GM19324 (cell line): Measurements from ENCODE around the gene OGFOD3.
"Not testable (repeated sequence)": the region's sequence is repeated elsewhere in the genome, so short reads cannot be mapped to it uniquely, and the experiment has no call there.

Experiments
- ATAC-seq: cut with Tn5 transposase; IDR thresholded peaks from one replicate; pipeline ENCODE4 v1.9.1; 2021; ENCODE audit warnings: mild to moderate bottlenecking, moderate library complexity; ENCODE audit not compliant: unreplicated experiment, low FRiP score

The OGFOD3 gene

DNA sequence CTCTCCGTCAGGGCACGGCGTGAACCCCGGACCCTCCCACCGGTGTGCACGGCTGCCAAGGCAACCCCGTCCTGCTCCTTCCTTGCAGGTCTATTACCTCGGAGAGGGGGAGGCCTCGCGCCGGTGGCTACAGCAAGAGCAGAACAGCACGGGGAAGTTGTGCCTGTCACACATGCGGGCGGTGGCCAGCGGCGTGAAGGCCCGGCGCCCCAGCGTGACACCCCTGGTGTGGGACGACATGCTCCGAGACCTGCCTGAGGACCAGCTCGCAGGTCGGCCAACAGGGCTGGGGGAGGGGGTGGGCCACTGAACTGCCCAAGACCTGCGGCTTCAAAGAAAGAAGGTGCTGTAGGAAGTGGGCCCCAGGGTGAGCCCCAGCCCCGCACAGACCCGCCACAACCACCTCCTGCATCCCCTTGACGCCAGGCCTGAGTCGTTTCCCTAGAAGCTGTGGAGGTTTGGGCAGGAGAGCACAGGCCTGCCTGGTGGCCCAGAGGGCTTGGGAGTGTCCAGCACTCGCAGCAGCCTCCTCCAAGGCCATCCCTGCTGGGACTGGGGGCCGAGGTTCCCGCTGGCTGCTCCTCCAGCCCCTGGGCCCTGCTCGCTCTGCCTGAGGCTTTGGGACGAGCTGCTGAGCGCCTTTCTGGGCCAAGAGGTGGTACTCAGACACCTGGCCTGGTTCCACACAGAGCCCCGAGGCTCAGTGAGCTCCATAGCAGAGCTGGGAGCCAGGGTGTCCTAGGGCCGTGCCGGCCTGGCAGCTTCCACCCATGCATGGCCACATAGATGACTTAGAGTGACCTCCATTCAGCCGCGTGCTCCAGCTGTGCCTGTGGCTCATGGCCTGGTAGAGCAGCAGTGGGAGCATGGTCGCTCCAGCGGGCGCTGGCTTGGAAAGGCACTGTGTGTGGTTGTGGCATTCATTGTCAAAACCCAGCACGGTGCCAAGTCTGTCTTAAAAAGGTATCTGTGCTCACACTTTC lies 17.5 kb upstream of the OGFOD3 start:
- no peak for ATAC-seq

DNA sequence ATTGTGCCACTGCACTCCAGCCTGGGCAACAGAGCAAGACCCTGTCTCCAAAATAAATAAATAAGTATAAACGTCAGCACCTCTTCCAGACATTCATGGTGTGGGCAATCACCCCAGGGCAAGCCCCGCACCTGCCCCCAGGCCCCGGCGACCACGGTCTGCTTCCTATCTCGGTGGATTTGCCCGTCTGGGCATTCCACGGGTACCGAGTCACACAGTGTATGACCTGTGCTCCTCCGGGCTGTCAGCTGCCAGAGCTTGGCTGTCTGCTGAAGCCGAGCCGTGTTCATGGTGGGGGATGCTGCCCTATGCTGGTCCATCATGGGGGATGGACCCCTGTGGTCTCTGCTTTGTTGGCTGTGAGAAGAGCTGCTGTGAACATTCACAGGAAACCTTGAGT lies 16.7 kb upstream of the OGFOD3 start:
- ATAC-seq = no peak

DNA sequence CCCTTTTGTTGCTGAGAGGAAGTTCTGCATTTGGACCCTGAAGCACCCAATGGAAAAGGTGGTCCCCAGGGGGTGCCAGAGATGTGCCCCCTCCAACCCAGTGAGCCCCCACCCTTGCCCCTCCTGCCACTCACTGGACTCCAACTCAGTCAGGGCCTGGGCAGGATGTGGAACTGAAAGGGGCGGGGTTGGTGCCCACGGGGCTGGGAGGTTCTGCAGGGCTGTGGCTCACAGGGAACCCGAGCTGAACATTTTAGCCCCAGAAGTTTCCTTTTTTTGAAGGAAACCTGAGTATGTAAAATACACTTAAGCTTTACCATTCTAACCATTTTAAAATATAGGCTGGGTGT lies 15.8 kb upstream of the OGFOD3 start:
- ATAC-seq = no peak

GRCh38 chr17:82433560-82434215 lies 15.3 kb upstream of the OGFOD3 start:
- ATAC-seq = no peak

GRCh38 chr17:82432017-82432416 lies 13.6 kb upstream of the OGFOD3 start:
- no peak for ATAC-seq

DNA sequence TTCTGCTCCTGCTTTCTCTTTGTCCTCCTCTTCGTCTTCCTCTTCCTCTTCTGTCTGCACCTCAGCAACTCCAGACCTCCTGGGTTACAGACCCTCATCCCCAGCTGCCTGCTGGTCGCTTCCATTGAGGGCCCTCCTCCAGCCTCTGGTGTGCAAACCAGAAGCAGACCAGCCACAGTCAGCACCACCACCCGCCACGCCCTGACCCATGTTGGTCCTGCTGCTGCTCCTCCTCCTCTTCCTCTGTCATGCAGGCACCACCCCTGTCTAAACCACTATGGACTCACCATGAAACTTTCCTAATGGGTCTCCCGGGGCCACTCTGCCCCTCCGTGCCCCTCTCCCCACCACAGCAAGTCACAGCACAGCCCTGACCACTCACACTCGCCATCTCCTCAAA lies 11.4 kb upstream of the OGFOD3 start:
- no peak for ATAC-seq

- ATAC-seq = no peak
Observed at GRCh38 chr17:82428546-82428945, 10.2 kb upstream of the OGFOD3 start.

GRCh38 chr17:82424863-82425159 lies 6.4 kb upstream of the OGFOD3 start:
- ATAC-seq = no peak

DNA sequence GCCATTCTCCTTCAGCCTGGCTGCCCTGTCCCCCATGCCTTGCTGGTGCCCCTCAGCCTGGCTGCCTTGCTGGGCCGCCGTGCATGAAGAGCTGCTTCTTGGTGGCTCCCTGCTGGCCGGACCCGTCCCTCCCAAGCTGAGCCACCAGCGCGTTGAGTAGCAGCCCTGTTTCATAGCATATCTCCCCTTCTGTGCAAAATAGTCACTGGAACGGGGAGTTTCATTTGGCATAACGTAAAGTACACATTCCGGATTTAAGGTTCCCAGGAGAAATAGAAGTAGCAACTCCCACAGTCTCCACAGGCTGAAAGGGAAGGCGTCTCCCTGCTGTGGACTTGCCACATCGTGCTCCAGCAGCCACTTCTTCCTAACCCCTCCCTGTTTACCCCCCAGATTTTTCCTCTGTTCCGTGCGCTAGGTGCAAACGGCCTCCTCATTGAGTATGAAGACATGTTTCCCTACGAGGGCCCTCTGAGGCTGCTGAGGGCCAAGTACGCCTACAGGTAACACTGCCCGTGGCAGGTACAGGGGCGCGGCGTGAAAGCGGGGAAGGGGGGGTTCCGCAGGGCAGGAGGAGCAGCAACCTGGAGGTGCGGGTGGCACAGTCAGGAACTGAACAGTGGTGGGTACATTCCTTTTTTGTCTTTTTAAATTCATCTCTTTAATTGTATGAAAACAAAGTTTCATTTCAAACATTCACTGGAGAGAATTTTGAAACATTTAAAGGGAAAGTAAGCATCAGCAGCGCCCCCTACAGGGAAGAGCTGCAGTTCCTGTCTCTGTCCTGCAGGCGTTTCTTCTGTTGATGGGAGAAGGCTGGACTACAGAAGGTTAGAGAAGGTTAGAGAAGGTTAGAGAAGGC lies 5.8 kb upstream of the OGFOD3 start:
- ATAC-seq = no peak

DNA sequence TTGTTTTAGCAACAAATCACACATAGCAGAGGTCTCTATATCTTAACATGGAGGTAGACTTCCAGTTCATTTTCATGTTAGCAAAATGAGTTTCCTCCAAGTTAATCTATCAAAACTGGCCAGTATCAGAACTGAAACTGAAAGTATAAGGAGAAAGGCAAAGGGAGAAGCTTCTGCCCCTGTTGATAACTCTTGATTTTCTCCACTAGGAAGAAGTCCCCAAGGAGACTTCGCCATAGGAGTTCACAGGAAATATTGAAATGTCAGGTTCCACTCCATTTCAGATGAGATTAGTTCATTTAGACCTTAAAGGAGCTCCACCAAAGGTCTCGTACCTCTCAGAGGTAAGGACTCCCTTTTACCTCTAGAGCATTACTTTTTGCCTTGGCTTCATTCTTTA lies 1.2 kb upstream of the OGFOD3 start:
- no peak for ATAC-seq

GRCh38 chr17:82416771-82417170 lies 1.6 kb downstream of the OGFOD3 start:
- ATAC-seq = no peak

DNA sequence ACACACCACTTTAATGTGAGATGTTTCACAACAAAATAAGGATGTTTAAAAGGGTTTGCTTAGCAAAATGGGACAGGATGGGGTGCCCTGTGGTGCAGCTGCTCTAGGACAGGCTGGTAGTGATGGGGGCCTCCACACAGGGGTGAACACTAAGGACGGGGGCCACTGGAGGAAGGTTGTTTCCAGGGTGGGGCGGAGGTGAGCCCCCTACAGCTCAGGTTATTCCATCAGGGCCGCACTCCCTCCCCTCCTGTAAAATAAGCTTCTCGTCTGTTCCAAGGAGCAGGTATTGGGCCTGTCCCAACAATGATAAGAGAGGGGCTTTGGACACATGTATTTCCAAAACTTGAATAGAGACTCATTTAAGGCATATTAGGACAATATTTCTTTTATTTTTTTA lies 2.1 kb downstream of the OGFOD3 start:
- ATAC-seq = no peak

GRCh38 chr17:82415786-82416185 lies 2.6 kb downstream of the OGFOD3 start:
- no peak for ATAC-seq

DNA sequence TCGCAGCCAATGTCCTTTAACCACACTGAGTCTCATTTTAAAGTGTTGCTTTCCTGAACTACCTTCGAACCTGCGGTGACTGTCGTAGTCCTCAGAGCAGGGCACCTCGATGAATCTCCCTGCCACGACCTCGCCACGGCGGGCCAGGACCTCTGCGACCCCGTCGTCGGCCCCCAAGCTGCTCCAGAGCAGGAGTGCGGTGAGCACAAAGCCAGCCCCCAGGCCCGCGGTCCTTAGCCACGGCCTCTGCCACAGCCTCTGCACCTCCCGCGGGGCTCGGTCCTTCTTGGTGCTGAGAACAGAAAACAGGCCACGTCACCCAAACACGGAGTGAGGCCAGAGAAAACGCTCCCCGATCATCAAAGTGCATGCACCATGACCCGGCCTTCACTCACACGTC lies 3.0 kb downstream of the OGFOD3 start:
- ATAC-seq = no peak

DNA sequence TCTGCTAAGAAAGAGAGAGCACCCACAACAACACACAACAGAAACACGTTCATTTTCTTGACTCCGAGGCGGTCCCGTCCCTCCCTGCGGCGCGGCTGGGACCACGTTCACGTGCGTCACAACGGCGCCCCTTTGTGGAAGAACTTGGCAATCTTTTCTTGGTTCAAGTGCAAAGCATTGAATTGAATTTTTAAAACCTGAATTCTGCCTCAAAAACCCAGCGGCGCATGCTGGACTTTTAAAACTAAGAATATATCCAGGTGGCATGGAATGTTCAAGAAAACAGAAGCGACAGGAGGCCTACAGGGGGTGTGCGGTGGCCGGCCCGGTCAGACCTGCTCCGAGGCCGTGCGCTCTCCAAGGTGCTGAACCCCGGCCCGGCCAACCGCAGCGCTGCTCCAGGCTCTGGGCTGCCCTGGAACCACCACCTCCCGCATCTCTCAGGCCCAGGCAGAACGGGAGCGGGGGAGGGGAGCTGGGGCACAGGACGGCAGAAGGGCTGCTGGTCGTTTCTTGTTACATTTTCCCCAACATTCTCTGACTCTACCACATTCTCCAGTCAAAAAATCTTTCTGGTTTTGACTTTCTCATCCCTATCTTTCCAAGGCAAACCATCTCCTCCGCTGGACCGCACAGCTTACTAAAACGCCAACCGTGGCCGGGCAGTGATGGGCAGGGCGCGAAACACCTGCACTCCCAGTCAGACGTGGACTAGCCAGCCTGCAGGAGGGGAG lies 3.7 kb downstream of the OGFOD3 start:
- ATAC-seq = no peak

DNA sequence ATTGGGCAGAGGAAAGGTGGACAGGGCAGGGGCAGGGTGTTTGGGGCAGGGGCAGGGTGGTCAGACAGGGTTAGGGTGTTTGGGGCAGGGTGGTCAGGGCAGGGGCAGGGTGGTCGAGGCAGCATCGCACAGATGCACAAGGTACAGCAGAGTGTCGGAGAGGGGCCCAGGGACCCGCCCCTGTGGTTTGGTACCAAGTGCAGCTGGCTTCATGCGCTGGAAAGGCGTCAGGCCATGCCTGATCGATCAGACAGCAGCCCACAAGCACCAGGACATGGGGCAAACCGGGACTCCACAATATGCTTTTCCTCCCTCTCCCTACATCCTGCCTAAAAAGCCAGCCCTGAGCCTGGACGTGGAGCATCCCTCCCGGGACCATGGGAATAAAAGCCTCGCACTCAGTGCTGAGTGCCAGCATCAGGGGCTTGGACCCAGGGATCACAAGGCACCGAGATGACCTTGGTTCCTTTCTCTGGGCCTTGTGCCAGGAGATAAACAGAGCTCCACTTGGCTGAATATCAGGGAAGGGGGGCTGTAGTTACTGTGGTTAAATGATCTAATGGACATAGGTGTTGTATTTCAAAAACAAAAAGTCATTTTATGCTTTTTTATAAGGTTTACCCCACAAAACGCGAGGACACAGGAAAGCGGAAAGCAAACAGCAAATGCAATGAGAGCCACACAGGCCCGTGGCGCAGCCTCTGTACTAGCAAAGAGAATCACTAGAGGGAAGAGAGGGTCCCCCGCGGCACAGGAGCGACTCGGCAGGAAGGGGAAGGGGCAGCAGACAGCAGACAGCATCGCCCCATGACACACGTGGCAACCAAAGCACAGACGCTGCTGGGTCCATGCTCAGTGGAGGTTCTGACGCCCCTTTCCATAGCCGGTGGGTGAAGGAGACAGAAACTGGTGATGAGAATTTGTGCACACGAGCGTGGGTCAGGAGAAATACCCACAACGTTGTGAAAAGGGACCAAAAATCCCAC lies 5.6 kb downstream of the OGFOD3 start:
- no peak for ATAC-seq

- not testable (repeated sequence) for ATAC-seq
Observed at GRCh38 chr17:82412081-82412480, 6.3 kb downstream of the OGFOD3 start.

DNA sequence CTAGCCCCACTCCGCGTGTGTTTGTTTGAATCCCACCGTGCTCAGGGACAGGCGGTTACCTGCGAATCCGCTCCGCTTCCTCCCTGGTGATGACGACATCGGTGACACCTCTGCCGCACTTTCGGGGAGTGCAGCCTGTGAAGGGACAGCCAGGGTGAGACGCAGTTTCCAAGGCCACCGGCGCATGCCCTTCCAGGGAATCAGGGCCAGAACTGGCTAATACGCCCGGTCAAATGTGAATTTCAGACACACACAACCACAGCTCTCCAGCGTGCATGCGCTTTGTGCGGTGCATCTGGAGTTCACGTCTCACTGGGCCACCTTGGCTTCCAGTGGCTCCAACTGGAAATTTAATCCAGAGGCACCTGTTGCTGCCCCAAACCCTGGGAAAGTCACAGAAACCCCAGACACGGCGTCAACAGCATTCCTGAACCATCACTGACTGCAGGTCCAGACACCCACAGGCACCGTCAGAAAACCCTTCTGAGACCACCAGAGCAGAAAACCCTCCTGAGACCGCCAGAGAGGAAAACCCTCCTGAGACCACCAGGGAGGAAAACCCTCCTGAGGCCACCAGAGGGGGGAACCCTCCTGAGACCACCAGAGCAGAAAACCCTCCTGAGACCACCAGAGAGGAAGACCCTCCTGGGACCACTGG lies 6.9 kb downstream of the OGFOD3 start:
- ATAC-seq = no peak
